Measurements from ENCODE around the gene NQO1.

DNA sequence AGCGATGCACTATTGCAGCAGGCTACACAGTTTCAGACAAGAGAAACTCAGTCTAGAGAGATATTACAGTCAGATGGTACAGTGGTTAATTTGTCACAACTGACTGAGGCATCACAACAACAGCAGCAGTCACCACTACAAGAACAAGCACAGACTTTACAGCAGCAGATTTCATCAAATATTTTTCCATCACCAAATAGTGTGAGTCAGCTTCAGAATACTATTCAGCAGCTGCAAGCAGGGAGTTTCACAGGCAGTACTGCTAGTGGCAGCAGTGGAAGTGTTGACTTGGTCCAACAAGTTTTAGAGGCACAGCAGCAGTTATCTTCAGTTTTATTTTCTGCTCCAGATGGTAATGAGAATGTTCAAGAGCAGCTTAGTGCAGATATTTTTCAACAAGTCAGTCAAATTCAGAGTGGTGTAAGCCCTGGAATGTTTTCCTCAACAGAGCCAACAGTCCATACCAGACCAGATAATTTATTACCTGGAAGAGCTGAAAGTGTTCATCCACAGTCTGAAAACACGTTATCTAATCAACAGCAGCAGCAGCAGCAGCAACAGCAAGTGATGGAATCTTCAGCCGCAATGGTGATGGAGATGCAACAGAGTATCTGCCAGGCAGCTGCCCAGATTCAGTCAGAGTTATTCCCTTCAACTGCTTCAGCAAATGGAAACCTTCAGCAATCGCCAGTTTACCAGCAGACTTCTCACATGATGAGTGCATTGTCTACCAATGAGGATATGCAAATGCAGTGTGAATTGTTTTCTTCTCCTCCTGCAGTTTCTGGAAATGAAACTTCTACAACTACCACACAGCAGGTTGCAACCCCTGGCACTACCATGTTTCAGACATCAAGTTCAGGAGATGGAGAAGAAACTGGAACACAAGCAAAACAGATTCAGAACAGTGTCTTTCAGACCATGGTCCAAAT lies 34.1 kb downstream of the NQO1 start:
- TF ChIP-seq, protein P1, sequence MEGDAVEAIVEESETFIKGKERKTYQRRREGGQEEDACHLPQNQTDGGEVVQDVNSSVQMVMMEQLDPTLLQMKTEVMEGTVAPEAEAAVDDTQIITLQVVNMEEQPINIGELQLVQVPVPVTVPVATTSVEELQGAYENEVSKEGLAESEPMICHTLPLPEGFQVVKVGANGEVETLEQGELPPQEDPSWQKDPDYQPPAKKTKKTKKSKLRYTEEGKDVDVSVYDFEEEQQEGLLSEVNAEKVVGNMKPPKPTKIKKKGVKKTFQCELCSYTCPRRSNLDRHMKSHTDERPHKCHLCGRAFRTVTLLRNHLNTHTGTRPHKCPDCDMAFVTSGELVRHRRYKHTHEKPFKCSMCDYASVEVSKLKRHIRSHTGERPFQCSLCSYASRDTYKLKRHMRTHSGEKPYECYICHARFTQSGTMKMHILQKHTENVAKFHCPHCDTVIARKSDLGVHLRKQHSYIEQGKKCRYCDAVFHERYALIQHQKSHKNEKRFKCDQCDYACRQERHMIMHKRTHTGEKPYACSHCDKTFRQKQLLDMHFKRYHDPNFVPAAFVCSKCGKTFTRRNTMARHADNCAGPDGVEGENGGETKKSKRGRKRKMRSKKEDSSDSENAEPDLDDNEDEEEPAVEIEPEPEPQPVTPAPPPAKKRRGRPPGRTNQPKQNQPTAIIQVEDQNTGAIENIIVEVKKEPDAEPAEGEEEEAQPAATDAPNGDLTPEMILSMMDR (IDR thresholded peaks at IDR 0.05), result no peak
- no peak for TF ChIP-seq POLR2A (IDR thresholded peaks at IDR 0.05)

Measured in body of pancreas (tissue), 4 donors.